ENCODE data around the gene KCNH6.

Gene KCNH6

DNA sequence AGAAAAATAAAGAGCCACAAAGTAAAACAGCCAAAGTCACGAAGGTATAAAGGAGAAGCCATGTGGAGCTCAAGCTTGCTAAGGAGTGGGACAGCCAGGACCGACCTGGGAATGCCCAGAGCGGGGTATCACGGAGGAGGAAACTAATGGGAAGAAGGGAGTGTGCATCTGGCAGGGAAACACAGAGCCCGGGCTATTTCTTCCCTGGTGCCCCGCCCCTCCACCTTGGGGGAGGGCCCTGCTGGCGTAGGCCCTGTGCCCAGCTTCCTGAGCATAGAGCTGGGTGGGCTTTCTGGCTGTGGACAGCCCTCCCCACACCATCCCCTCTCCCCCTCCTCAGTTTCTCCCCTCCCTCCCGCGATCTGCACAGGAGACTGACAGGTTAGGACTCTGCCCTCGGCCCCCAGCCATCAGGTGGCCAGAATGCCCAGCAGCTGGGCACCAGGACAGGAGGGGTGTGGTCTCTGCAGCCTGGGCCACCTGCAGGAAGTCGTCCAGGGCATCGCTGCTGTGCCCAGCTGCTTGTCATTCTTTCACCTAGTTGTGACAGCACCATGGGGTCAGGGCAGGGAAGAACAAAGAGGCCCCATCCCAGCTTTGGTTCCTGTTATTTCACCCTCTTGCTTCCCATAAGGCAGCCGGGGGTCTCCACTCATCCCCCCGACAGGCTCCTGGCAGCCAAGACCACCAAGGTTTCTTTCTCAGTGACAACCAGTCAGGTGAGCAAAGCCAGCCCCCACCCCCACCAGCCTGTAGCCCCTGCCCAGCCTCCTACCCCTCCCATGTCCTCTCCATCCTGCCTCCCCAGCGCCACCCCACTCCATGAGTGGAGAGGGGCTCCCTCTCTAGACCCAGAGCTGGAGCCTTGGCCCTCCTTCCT is 20.0 kb downstream of the KCNH6 start:
- TF ChIP-seq, protein P1, sequence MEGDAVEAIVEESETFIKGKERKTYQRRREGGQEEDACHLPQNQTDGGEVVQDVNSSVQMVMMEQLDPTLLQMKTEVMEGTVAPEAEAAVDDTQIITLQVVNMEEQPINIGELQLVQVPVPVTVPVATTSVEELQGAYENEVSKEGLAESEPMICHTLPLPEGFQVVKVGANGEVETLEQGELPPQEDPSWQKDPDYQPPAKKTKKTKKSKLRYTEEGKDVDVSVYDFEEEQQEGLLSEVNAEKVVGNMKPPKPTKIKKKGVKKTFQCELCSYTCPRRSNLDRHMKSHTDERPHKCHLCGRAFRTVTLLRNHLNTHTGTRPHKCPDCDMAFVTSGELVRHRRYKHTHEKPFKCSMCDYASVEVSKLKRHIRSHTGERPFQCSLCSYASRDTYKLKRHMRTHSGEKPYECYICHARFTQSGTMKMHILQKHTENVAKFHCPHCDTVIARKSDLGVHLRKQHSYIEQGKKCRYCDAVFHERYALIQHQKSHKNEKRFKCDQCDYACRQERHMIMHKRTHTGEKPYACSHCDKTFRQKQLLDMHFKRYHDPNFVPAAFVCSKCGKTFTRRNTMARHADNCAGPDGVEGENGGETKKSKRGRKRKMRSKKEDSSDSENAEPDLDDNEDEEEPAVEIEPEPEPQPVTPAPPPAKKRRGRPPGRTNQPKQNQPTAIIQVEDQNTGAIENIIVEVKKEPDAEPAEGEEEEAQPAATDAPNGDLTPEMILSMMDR (IDR thresholded peaks at IDR 0.05; ENCODE audit: low read depth, low read length, missing control alignments) = no peak
- DNase-seq (ENCODE audit: low read depth) = no peak
- H3K4me3 ChIP-seq (ENCODE audit: low read depth, low read length) = no peak overlapping the region

DNA sequence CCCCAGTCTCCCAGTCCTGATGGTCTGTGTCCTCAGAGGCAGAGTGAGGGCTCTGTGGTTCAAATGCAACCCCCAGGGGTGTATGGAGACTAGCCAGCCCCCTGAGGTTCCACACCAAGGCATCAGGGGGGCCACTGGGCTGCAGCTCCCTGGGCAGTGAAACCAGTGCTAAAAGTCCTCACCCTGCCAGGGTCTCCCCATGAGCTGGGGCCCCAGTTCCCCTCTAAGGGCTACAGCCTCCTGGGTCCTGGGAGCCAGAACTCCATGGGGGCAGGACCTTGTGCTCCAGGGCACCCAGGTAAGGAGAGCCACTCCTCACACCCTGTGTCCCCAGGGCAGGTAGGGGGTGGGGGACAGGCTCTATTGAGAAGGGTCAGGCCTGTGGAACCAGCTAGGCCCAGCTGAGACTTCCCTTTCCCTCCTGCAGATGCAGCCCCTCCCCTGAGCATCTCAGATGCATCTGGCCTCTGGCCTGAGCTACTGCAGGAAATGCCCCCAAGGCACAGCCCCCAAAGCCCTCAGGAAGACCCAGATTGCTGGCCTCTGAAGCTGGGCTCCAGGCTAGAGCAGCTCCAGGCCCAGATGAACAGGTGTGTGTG is 20.8 kb downstream of the KCNH6 start:
- no peak for DNase-seq (ENCODE audit: low read depth)
- no peak overlapping the region for H3K4me3 ChIP-seq (ENCODE audit: low read depth, low read length)
- TF ChIP-seq, protein P1 (IDR thresholded peaks at IDR 0.05; ENCODE audit: low read depth, low read length, missing control alignments) = no peak

DNA sequence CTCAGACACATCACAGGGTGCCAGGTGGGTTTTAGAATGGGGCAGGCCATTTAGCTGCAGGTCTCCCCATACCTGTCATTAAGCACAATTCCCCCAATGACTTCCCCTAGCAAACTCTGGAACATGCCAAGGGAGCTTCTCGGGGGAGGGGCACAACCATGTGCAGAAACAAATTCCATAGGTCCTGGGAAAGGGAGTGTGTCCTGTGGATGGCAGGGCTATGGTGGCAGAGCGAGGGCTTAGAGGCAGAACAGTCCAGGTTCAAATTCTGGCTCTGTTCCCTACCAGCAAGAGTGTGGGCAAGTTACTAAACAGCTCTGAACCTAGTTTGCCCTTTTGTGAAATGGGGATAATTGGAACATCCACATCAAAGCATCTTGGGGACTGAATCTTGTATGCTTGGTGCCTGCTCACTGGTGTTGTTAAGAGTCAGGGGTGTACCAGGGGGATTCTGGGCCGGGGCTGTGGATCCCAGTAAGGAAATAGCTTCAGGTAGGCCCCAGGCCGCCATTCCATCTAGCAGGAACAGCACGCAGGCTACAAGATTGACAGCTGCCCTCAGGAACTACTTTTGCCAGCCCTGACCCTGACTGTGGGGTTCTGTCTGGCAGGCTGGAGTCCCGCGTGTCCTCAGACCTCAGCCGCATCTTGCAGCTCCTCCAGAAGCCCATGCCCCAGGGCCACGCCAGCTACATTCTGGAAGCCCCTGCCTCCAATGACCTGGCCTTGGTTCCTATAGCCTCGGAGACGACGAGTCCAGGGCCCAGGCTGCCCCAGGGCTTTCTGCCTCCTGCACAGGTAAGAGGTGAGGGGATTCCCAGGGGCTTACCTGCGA is 21.5 kb downstream of the KCNH6 start:
- H3K4me3 ChIP-seq (ENCODE audit: low read depth, low read length) = no peak overlapping the region
- TF ChIP-seq, protein P1 (IDR thresholded peaks at IDR 0.05; ENCODE audit: low read depth, low read length, missing control alignments) = no peak
- DNase-seq (ENCODE audit: low read depth) = no peak

DNA sequence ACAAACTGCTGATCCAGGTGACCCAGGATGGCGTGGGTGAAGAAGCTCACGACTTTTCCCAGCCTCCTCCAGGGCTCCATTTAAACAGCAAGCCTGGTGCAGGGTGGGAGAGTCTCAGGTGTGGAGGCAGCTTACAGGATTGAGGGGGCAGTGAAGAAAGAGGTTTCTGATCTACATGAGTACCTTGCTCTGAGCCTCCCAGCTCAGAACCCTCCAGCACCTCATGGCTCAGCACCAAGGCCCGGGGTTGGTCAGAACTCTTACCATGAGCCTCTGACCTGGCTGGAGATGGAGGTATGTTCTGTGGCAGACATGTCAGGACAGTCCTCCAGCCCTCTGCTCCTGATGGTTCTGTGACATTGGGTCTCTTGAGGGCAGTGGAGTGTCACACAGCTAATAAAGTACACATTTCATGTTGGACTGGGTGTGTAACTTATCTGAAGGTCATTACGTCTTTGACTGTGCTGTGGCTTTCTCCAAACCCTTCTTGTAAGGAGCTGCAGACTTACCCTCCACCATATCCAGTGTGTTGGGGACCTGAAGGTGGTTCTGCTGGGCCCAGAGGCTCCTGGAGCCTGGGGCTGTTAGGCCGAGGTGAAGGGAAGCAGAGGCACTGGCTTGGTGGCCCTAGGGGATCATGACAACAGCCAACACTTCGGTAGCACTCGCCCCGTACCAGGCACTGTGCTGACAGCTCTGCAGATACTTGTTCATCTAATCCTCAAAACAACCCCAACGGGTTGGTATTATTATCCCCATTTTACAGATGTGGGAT is 23.3 kb downstream of the KCNH6 start:
- no peak for DNase-seq (ENCODE audit: low read depth)
- H3K4me3 ChIP-seq (ENCODE audit: low read depth, low read length) = no peak overlapping the region
- TF ChIP-seq, protein P1 (IDR thresholded peaks at IDR 0.05; ENCODE audit: low read depth, low read length, missing control alignments) = no peak

DNA sequence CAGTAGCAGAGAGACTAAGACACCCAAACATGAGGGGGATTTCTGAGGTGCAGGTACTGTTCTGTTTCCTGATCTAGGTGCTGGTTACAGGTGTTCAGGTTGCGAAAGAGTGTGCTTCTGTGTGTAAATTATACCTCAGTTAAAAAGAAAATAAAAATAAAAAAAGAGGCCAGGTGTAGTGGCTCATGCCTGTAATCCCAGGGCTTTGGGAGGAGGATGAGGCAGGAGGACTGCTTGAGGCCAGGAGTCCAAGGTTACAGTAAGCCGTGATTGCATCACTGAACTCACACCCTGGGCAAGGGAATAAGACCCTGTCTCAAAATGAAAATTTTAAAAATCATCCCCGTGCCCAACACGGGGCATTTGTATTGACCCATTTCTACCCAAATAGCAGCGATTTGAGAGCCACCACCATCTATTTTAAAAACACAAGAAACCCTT is 23.9 kb downstream of the KCNH6 start:
- H3K4me3 ChIP-seq (ENCODE audit: low read depth, low read length) = no peak overlapping the region
- no peak for DNase-seq (ENCODE audit: low read depth)
- TF ChIP-seq, protein P1 (IDR thresholded peaks at IDR 0.05; ENCODE audit: low read depth, low read length, missing control alignments) = no peak

DNA sequence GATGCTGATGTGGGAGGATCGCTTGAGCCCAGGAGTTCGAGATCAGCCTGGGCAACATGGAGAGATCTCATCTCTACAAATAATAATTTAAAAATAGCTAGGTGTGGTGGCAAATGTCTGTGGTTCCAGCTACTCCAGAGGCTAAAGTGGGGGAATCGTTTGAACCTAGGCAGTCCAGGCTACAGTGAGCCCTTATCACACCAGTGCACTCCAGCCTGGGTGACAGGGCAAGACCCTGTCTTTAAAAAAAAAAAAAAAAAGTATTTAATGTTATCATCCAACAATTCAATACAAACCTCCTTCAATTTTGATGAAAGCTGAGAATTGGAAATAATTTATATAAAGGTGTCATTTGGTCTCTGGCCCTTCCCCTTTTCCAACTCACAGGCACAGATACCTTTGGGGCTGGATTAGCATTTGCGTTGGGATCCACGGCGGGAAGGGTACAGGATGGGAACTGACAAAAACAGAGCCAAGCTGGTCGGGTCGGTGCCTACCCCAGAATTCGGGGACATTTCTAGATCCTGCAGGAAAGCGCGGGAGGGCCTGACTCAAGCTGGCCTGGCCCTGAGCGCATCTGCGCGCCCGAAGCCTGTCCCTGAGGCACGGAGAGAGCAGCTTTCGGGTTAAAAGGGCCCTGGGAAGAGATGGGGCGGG is 26.3 kb downstream of the KCNH6 start:
- TF ChIP-seq, protein P1 (IDR thresholded peaks at IDR 0.05; ENCODE audit: low read depth, low read length, missing control alignments) = no peak
- peak overlapping the region; percentile 69 for H3K4me3 ChIP-seq (ENCODE audit: low read depth, low read length)
- DNase-seq (ENCODE audit: low read depth) = no peak
